ENCODE data around the gene SORCS3.

- TF ChIP-seq POLR2A (IDR thresholded peaks at IDR 0.05), result no peak
- no peak for TF ChIP-seq CTCF (IDR thresholded peaks at IDR 0.05)
Measured at GRCh38 chr10:104780165-104780564, 139.1 kb downstream of the SORCS3 start.

Measured in body of pancreas (tissue), 4 donors.